ENCODE data around the gene NT5C. TPM values are rescaled to one million over a fixed set of nuclear protein-coding genes. Genes with fewer than 3 reads are reported as not detected.
"Not testable (repeated sequence)": the region's sequence is repeated elsewhere in the genome, so short reads cannot be mapped to it uniquely, and the experiment has no call there.

The NT5C gene
- total RNA-seq, 1 donor from 2014 or later, result 22.9 TPM

DNA sequence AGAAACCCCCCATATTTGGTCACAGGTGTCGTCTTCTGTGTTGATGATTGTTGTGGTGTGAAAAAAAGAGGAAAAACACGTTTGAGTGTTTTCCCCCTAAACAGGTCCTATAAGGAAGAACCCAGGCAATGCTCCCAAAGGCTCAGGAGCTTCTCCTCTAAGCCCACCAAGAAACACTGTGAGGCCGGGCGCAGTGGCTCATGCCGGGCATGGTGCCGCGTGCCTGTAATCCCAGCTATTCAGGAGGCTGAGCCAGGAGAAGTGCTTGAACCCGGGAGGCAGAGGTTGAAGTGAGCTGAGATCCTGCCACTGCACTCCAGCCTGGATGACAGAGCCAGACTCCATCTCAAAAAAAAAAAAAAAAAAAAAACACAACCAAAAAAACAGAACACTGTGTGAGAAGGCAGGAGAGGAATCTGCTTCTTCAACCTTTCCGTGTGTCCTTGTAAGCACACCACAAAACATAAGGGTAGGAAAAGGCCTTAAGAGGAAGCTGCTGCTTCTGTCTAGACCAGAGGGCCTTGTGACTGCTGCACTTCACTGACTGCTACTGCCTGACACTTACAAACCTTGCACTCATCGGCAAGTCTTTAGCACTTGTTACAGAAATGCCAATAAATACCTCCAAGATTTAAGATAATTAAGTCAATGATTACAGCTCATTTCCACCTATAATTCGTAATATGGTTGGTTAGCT is 13.4 kb upstream of the NT5C start:
- no peak for DNase-seq (ENCODE audit: low read depth)

- DNase-seq (ENCODE audit: low read depth), result no peak
Observed at GRCh38 chr17:75142236-75142971, 10.9 kb upstream of the NT5C start.

DNA sequence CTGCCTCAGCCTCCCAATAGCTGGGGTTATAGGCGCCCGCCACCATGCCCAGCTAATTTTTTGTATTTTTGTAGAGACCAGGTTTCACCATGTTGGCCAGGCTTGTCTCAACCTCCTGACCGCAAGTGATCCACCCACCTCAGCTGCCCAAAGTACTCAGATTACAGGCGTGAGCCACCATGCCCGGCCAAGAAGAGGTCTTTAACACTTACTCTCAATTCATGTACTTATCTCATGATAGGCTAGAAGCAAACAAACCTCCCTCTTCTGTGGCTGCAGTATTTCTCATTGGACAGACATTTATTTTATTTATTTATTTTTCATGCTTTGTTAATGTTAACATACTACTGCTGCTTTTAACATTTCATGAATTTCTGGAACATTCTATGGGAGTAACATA is 7.0 kb upstream of the NT5C start:
- no peak for DNase-seq (ENCODE audit: low read depth)

DNA sequence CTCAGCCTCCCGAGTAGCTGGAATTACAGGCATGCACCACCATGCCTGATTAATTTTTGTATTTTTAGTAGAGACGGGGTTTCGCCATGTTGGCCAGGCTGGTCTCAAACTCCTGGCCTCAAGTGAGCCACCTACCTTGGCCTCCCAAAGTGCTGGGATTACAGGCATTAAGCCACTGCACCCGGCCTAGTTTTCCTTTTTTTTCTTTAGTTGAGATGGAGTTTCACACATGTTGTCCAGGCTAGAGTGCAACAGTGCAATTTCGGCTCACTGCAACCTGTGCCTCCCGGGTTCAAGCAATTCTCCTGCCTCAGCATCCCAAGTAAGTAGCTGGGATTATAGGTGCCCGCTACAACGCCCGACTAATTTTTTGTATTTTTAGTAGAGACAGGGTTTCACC is 6.2 kb upstream of the NT5C start:
- DNase-seq (ENCODE audit: low read depth), result not testable (repeated sequence)

DNA sequence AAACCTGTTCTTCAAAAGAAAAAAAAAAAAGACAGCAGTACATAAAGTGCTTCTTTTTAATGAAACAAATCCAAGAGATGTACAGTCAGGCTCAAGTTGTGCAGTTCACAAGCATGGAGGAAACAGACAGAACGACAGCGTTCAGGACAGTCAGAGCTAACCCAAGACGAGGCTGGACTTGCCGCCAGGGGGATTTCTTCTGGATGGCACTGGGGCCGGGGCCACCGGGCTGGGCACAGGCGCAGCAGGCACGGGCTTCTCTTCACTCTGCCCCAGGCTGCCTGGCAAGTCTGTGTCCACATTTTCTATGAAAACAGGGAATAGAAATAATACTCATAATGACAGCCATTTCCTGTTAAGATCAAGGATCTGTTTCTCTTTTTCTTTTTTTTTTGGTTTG is 4.4 kb upstream of the NT5C start:
- no peak for DNase-seq (ENCODE audit: low read depth)

GRCh38 chr17:75135452-75135851 is 3.9 kb upstream of the NT5C start:
- no peak for DNase-seq (ENCODE audit: low read depth)

- not testable (repeated sequence) for DNase-seq (ENCODE audit: low read depth)
Observed at GRCh38 chr17:75133607-75134347, 2.2 kb upstream of the NT5C start.

DNA sequence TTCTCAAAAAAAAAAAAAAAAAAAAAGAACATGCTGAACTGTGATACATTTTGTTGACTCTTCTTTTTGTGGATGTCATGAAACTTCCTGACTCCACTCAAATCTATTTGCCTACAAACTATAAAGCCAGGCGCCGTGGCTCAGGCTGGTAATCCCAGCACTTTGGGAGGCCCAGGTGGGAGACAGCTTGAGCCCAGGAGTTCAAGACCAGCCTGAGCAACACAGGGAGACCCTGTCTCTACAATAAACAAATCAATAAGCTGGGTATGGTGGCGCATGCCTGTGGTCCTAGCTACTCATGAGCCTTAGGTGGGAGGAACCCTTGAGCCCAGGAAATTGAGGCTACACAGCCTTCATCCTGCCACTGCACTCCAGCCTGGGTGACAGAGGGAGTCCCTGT is 1.5 kb upstream of the NT5C start:
- DNase-seq (ENCODE audit: low read depth), result no peak

DNA sequence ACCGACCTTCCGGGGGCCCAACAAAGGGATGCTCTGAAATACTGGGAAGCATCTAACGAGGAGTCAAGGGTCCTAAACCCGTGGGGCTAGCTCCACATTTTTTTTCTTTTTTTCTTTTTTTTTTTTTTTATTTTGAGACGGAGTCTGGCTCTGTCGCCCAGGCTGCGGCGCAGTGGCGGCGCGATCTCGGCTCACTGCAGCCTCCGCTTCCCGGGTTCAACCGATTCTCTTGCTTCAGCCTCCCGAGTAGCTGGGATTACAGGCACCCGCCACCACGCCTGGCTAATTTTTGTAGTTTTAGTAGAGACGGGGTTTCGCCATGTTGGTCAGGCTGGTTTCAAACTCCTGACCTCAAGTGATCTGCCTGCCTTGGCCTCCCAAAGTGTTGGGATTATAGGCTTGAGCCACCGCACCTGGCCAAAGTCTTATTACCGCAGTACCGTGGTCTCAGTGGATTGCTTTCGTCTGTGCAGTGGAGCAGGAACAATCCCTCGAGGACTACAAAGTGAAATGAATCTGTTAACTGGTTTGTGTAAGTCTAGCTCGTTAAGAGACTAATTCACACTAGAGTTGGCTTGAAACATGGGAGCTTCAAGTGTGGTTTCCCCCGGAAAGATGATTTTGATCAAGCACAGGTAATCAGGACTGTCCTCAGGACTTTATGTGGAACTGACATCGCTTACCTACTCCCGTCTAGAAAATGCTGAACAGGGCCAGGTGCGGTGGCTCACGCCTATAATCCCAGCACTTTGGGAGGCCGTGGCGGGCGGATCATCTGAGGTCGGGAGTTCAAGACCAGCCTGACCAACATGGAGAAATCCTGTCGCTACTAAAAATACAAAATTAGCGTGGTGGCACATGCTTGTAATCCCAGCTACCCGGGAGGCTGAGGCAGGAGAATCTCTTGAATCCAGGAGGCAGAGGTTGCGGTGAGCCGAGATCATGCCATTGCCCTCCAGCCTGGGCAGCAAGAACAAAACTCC is 767 bp upstream of the NT5C start:
- not testable (repeated sequence) for DNase-seq (ENCODE audit: low read depth)

GRCh38 chr17:75130632-75131277 is 787 bp downstream of the NT5C start:
- DNase-seq (ENCODE audit: low read depth), result peak; percentile 48

GRCh38 chr17:75130059-75130631 is 1.4 kb downstream of the NT5C start:
- no peak for DNase-seq (ENCODE audit: low read depth)

DNA sequence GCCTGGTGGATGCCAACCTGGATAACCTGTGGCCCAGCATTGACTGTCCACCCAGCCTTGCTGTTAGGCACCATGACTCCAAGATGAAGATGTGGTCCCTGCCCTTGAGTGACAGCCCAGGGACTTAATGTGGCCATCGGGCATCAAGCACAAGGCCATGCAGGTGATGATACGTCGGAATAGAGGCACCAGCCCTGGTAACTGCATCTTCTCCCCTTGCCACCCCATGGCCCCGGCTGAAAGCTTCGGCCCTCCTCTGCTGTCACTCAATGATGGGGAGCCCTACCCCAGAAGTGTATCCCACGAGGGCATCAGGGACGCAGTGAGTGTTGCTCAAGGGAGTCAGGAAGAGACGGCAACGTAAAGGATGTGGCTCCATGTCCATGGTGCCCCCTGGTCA is 2.0 kb downstream of the NT5C start:
- no peak for DNase-seq (ENCODE audit: low read depth)

DNA sequence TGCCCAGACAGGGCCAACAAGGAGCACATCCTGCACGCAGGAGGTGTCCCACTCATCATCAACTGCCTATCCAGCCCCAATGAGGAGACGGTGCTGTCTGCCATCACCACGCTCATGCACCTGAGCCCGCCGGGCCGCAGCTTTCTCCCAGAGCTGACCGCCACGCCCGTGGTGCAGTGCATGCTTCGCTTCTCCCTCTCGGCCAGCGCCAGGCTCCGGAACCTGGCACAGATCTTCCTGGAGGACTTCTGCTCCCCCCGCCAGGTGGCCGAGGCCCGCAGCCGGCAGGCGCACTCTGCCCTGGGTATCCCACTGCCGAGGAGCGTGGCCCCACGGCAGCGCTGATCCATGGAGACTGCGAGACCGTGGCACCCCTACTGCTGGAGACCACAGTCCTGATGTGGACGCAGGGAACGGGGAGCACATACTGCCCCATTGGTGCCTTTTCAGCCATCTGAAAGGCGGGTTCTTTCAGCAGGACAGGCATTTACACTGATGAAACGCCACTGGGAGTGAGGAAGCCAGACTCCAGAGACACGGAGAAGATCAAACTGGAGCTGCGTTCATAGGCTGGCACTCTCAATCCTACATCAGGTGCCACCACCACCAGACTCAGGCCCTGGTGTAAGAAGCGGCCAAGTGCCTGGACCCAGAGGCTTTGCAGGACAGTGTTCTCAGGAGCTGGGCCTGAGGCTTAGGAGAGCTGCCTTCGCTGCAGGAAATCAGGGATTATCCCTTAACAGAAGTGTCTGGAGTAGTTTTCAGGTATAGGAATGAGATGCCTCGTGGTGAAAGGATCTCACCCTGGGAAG is 2.6 kb downstream of the NT5C start:
- no peak for DNase-seq (ENCODE audit: low read depth)

DNA sequence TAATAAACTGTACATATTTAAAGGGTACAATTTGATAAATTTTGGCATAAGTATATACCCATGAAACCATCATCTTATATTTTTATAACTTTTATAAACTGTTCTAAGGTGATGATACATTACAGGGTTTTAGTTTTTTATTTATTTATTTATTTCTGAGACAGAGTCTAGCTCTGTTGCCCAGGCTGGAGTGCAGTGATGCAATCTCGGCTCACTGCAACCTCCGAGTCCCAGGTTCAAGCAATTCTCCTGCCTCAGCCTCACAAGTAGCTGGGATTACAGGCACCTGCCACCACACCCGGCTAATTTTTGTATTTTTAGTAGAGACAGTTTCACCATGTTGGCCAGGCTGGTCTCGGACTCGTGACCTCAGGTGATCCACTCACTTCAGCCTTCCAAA is 3.6 kb downstream of the NT5C start:
- DNase-seq (ENCODE audit: low read depth), result not testable (repeated sequence)

- DNase-seq (ENCODE audit: low read depth), result no peak
Observed at GRCh38 chr17:75126954-75127353, 4.6 kb downstream of the NT5C start.

- no peak for DNase-seq (ENCODE audit: low read depth)
Observed at GRCh38 chr17:75125984-75126383, 5.6 kb downstream of the NT5C start.

GRCh38 chr17:75124819-75125162 is 6.8 kb downstream of the NT5C start:
- no peak for DNase-seq (ENCODE audit: low read depth)

DNA sequence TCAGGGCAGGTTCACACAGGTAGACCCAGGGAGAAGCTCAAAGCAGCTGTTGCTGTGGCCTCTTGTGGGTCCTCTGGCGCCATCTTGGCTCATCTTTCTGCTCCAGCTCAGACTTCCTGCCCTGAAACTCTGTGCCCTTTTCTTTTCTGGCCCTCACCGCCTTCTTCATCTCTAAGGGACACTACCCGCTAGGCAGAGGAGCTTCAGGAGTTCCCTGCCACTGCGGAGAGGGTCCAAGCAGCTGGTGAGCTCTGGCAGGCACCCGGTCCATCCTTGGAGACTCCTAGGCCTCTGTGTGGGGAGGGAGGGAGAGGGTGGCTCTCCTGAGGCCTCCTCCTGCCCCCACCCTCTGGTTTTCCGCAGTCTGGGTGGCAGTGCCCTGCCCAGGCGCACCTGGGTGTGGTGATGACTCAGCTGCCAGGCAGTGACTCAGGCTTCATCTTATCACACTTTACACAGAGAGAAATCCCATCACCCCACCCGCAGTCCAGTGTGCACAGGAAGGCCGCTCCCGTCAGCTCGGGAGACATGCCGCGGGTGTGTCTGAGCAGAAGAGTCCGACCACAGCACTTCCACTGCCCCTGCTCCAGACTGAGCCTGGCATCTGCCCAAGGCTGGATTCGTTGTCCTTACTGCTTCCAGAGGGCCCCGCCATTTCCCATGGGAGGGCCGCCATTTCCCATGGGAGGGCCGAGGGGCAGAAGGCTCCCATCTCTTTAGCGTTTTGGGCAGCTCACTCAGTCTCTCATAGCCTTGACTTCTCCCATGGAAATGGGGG is 7.3 kb downstream of the NT5C start:
- peak; percentile 92 for DNase-seq (ENCODE audit: low read depth)

DNA sequence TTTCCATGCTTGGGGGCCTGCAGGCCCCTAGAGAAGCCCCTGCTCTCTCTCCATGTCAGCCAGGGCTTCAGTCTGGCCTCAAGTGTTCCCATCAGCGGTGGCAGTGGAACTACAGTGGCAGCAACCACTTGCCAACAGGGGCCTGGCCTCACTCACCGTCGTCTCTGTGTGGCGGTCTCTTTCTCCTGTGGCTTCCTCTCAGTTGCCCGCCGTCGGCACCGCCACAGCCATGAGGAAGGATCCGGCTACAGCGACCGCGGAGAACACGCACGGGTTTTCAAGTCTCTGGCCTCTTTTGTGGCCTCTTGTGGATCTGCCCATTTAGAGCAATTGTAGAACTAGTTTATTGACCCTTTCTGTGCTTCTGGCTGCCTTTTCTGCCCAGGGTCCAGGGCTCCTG is 13.2 kb downstream of the NT5C start:
- no peak for DNase-seq (ENCODE audit: low read depth)

Measured in renal cortical epithelial cell (primary cell).